HG02981 (cell line): ENCODE measurements around the gene PINK1.

Experiments used
- ATAC-seq: cut with Tn5 transposase; IDR thresholded peaks from one replicate; pipeline ENCODE4 v1.9.1; 2021; ENCODE audit warnings: mild to moderate bottlenecking, moderate library complexity; ENCODE audit not compliant: unreplicated experiment

PINK1 gene

GRCh38 chr1:20610970-20611369 is 22.3 kb upstream of the PINK1 start:
- ATAC-seq = no peak

- no peak for ATAC-seq
Measured at GRCh38 chr1:20611652-20612051, 21.6 kb upstream of the PINK1 start.

DNA sequence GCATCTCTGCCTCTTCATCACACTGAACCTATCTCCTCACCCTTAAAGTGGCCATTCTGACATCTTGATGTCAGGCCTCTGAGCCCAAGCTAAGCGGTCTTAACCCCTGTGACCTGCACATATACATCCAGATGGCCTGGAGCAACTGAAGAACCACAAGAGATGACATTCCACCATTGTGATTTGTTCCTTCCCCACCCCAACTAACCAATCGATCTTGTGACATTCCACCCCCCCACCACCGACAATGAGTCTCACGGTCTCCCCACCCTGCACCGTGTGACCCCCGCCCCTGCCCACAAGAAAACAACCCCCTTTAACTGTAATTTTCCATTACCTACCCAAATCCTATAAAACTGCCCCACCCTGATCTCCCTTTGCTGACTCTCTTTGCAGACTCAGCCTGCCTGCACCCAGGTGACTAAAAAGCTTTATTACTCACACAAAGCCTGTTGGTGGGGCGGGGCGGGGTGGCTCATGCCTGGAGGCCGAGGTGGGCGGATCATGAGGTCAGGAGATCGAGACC is 21.0 kb upstream of the PINK1 start:
- ATAC-seq = no peak

- no peak for ATAC-seq
Measured at GRCh38 chr1:20614131-20614579, 19.1 kb upstream of the PINK1 start.

DNA sequence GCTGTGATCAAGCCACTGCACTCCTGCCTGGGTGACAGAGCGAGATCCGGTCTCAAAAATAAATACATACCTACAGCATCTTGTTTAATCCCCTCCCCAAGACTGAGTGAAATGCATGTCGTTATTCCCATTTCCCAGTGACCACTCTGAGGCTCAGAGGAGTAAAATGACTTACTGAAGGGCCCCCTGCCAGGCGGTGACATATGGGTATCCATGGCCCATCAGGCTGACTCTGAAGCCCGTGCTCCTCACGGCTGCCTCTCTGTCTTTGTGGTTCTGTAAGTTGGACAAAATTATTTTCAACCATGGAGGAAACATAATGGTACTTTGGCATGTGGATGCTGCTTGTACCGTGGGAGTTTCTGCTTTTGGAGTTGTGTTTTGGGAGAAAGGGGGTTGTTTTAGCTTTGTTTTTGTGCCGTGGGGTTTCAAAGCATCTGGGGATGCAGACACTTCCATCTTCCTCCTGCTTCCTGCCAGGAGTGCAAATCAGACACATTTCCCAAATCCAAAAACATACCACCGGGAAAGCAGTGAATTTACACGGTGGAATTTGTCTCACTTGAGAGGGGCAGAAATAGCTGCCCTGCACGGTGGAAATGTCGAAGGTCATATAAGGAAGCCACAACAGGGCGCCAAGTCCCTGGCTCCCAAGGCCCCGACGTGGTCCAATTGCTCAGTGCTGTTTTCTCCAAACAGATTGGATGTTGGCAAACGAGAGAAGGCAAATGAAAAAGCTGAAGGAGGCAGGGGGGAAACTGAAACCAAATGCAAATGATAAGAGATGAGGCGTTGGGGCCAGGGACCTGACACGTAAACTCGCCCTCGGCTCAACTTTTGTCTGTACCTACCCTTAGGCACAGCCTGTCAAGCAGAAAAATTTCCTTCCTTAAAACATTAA is 17.1 kb upstream of the PINK1 start:
- ATAC-seq = no peak

DNA sequence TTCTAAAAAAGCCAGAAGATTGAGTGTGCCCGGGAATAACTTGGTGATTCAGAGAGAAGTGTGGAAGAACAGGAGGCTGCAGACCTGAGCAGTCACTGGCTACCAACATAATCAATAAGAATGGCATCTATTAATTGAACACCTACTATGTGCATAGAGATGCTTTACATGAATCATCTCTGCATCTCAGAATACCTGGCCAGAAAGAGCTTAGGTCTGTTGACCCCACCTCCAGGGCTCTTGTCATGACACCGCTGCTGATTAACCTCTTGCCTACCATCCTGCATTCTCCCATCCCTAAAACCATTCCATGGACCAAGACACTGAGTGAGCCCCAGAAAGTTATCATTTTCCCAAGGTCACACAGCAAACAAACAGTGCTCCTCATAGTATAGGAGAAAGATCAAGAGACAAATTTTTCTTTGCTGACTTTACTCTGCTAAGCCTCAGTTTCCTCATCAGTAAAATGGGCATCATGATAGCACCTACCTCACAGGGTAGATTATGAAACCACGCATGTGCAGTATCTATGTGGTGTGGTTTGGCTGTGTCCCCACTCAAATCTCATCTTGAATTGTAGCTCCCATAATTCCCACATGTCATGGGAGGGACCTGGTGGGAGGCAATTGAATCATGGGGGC is 16.3 kb upstream of the PINK1 start:
- no peak for ATAC-seq

DNA sequence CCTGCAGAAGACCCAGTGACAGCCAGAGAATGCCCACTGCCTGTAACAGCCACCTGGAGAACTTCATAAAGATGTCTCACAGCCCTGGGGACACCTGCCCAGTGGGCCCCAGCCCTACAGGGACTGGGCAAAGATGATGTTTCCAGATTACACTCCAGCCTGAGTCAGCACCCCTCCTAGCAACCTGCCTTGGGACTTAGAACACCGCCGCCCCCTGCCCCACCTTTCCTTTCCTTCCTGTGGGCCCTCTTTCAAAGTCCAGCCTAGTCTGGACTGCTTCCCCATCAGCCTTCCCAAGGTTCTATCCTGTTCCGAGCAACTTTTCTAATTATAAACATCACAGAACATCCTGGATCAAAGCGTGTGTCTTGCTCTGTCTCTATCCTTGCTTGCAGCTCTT is 14.7 kb upstream of the PINK1 start:
- ATAC-seq = no peak

DNA sequence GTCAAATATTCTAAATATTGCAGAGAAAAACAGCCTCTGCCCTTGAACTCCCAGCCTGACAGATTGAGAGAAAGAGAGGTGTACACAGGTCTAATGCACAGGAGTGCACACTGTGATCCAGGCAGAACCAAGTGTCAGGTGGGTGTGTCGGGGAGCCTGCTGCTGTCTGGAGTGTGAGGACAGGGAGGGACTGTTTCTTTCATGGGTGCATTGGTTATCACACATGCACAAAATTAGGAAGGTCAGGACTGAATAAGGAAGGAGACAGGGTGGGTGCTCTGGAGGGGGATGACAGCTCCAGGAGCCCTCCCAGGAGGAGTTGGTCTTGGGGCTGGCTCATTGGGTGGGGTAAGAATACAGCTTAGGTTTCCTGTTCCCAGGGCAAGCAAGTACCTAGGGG is 13.3 kb upstream of the PINK1 start:
- no peak for ATAC-seq

DNA sequence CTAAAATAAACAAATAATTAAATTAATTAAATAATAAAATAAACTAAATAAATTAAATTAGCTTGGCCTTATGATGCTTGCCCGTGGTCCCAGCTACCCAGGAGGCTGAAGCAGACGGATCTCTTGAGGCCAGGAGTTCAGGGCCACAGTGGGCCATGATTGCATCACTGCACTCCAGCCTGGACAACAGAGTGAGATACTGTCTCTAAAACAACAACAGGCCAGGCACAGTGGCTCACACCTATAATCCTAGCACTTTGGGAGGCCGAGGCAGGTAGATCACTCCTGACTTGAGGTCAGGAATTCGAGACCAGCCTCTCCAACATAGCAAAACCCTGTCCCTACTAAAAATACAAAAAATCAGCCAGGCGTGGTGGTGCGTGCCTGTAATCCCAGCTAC is 12.2 kb upstream of the PINK1 start:
- no peak for ATAC-seq

GRCh38 chr1:20624709-20625108 is 8.5 kb upstream of the PINK1 start:
- ATAC-seq = no peak

DNA sequence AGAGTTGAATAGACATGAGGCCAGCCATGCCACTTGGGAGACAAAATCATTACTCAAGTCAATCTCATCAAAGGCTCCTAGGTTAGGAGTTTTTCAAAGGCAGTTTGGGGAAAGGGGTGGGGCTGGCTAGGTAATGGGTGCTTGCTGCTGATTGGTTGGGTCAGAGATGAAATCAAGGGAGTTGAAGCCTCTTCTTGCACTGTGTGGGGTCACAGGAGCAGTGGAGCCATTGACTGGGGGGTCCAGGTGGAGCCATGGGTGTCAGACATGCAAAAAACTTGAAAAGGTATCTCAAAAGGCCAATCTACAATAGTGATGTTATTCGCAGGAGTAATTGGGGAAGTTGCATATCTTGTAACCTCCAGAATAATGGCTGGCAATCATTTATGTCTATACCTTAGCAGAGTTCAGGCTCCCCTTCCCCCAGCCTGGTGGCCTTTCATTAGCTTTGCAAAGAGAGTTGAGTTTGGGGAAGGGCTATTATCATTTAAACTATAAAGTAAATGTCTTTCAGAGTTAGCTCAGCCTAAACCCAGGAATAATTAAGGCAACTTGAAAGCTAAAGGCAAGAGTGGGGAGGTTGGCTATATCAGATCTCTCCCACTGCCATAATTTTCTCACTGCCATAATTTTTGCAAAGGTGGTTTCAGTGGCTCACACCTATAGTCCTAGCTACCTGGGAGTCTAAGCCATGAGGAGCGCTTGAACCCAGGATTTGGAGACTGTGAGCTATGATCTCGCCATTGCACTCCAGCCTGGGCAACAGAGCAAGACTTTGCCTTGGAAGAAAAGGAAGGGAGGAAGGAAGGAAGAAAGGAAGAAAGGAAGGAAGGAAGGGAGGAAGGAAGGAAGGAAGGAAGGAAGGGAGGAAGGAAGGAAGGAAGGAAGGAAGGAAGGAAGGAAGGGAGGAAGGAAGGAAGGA is 7.8 kb upstream of the PINK1 start:
- no peak for ATAC-seq

- no peak for ATAC-seq
Measured at GRCh38 chr1:20626098-20626427, 7.2 kb upstream of the PINK1 start.

- ATAC-seq = no peak
Measured at GRCh38 chr1:20626524-20626923, 6.7 kb upstream of the PINK1 start.

DNA sequence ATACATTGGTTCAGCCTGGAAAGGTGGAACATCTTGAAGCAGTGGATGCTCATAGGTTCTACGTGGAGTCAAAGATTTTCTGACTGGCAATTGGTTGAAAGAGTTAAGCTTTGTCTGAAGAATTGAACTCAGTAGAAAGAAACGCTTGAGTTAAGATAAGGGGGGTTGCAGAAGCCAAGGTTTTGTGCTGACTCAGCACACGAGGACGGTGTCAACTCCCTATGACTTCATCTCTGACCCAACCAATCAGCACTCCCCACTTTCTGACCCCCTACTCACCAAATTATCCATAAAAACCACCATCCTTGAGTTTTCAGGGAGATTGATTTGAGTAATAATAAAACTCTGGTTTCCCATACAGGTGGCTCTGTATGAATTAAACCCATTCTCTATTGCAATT is 2.5 kb upstream of the PINK1 start:
- no peak for ATAC-seq

GRCh38 chr1:20632386-20632785 is 872 bp upstream of the PINK1 start:
- ATAC-seq = no peak

- no peak for ATAC-seq
Measured at GRCh38 chr1:20634065-20634593, 871 bp downstream of the PINK1 start.

GRCh38 chr1:20634594-20635084 is 1.4 kb downstream of the PINK1 start:
- no peak for ATAC-seq

DNA sequence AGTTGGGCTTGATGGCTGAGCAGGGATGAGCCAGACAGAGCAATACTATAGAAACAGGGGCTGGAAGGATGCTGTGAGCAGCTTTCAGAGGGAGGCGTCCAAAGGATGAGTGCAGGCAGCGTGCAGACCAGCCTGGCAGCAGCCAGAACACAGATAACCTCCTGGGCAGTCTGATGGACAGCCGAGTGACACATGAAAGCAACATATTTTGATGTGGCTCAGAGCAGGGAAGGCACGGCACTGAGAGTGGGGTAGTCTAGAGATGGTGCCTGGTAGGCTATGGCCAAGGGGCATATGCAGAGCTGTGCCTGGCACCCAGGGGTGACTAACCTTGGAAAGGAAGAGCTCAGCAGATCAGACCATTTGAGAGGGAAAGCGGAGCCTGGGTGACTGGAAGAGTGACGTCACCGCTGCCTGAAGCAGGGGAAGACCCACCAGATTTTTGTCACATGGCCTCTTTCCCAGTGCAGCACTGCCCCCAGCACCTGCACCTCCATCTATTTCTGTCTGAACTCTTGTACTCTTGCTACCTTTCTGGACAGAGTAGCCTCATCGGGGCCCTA is 3.6 kb downstream of the PINK1 start:
- no peak for ATAC-seq

DNA sequence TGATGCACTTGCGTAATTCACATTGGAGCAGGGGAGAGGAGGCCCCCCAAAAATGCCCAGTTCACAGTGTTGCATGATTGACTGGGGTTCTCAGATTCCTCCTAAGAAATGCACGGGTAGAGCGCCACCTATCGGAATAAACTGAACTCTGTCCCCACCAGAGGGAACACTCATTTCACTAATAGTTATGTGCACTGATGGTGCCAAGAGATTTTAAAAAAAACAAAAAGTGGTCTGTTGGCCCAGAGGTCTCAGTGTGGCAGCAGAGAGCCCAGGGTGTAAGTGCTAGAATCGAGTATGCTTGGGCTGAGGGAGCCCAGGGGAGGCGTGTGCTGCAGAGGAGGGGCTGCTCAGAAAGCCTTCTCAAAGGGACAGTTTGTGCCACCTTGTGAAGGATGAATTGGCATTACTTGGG is 6.9 kb downstream of the PINK1 start:
- ATAC-seq = no peak

GRCh38 chr1:20641975-20642374 is 8.7 kb downstream of the PINK1 start:
- ATAC-seq = no peak
